ENCODE data around the gene PLXND1. TPM values are rescaled to one million over a fixed set of nuclear protein-coding genes. Genes with fewer than 3 reads are reported as not detected.
A peak's percentile ranks its signal among the peaks of the same experiment; 100 is the strongest.

PLXND1 gene
- total RNA-seq, 1 experiment from 2014 or later: 47.3 TPM

DNA sequence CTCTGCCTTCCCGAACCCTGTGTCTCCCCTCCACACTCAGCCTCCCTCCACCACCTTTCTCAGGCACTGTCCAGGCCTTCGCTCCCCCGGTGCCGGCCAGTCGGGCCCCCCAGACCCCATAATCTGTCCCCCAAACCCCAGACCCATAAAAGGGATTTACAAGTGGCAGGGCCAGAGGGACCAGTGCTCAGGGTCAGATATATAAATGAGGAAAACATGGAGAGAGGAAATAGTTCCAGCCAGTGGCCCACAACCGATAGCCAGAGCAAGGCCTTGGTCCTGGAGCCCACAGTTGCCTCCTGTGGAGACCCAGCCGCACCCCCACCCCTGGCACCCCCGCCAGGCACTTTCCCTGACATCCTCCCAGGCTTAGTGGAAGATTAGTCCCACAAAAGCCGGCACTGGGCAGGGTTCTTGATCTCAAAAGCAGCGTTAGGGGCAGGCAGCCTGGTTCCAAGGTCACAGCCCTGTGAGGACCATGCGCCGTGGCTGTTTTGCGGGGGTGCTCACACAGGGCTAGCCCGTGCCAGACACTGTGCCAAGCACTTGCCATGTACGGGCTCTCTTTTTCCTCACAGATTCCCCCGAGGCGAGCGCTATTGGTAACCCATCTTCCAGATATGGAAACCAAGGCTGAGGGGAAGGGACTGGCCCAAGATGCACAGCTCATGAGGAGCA is 1.1 kb upstream of the PLXND1 start:
- Histone ChIP-seq H2AFZ (ENCODE audit: low read depth, low read length, poor library complexity, severe bottlenecking) (peak overlapping the region; percentile 61), H3K9me3 (ENCODE audit: control insufficient read depth in 1 of 2, insufficient read depth in 1 of 2, low read depth in 1 of 2, low read length in 2 of 2) (no peaks in the 10 kb centered on the region), H3K4me2 (ENCODE audit: low read length) (peak overlapping the region; percentile 89), H4K20me1 (ENCODE audit: insufficient read depth) (no peaks in the 10 kb centered on the region), H3K4me3 (replicated peaks in 1 of 2; ENCODE audit: low read depth in 1 of 2, low read length in 2 of 2) (peak overlapping the region; percentile 50 to 62), H3K9me2 (ENCODE audit: insufficient read depth) (no peaks in the 10 kb centered on the region), H3K27ac (ENCODE audit: low read depth, low read length) (peak overlapping the region; percentile 70), H3K36me3 (ENCODE audit: control insufficient read depth in 1 of 2, insufficient read depth in 2 of 2, low read length in 2 of 2) (no peaks in the 10 kb centered on the region), H3K27me3 (ENCODE audit: insufficient read depth, low read length) (no peaks in the 10 kb centered on the region), H3K4me1 (ENCODE audit: control insufficient read depth in 1 of 2, insufficient read depth in 2 of 2, low read length in 2 of 2) (peaks cover 15 to 60% of the 10 kb centered on the region in 2 experiments), H3K79me2 (ENCODE audit: insufficient read depth, low read length) (peaks cover 29% of the 10 kb centered on the region; the same call in 1 of the 2 replicates), H3K9ac (ENCODE audit: low read length) (peak overlapping the region; percentile 61)
- RAD21 ChIA-PET (ENCODE audit: low non-redundant PET in 1 of 2, low total read pairs in 2 of 2, uncharacterized antibody in 2 of 2, unreplicated experiment in 2 of 2): no interaction called here
- no TSS peak for BruUV-seq (replicated peaks)
- ATAC-seq (no peak), DNase-seq (ENCODE audit: low read depth, low spot score) (no peak)
- intact Hi-C loops (cut with micrococcal nuclease): loop anchor here (5.0 kb wide), 1 partner anchor 115 kb away; no protein-coding TSS in a partner anchor
- CTCF ChIA-PET: no interaction called here
- POLR2A ChIA-PET: no interaction called here
- TF ChIP-seq EZH2 (IDR thresholded peaks at IDR 0.05): no peak
- no peak for TF ChIP-seq CBX3 (IDR thresholded peaks at IDR 0.05; ENCODE audit: low read depth)
- TF ChIP-seq, protein P1, sequence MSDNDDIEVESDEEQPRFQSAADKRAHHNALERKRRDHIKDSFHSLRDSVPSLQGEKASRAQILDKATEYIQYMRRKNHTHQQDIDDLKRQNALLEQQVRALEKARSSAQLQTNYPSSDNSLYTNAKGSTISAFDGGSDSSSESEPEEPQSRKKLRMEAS (IDR thresholded peaks at IDR 0.05): no peak

DNA sequence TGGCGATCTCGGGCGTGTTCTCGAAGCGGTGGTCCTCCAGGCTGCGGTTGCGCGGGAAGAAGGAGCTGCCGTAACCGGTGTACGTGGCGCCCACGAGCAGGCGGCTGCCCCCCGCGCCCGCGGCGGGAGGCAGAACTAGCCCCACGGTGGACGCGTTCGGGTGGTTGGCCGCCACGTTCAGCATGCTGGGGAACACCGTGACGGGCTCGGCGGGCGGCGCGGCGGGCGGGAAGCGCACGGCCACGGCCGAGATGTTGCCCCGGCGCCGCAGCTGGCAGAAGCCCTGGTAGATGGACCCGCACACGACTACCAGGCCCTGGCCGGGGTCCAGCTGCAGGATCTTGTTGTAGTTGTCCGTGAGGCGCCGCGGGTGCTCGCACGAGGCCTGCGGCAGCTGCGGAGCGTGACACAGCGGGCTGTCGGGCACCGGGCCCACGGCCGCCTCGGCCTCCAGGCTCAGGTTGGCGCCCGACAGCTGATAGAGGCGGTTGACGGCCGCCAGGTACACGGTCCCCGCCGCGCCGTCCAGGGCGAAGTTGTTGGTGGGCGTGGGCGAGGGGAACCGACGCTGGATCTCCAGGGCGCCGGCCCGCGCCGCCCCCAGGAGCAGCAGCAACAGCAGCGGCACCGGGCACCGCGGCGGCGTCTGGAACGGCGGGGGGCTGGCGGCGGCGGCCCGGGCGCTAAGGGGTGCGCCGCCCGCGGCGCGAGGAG is 397 bp downstream of the PLXND1 start:
- H3K9me2 ChIP-seq (ENCODE audit: insufficient read depth): no peaks in the 10 kb centered on the region
- peak overlapping the region; percentile 93 for H3K4me2 ChIP-seq (ENCODE audit: low read length)
- peak overlapping the region; percentile 68 for H3K9ac ChIP-seq (ENCODE audit: low read length)
- no peak overlapping the region for H2AFZ ChIP-seq (ENCODE audit: low read depth, low read length, poor library complexity, severe bottlenecking)
- RAD21 ChIA-PET (ENCODE audit: low non-redundant PET in 1 of 2, low total read pairs in 2 of 2, uncharacterized antibody in 2 of 2, unreplicated experiment in 2 of 2): no interaction called here
- no peaks in the 10 kb centered on the region for H3K27me3 ChIP-seq (ENCODE audit: insufficient read depth, low read length)
- DNase-seq (ENCODE audit: low read depth, low spot score): no peak
- POLR2A ChIA-PET: no interaction called here
- peak overlapping the region; percentile 43 to 70 for H3K4me3 ChIP-seq (replicated peaks in 1 of 2; ENCODE audit: low read depth in 1 of 2, low read length in 2 of 2)
- no peaks in the 10 kb centered on the region for H3K9me3 ChIP-seq (ENCODE audit: control insufficient read depth in 1 of 2, insufficient read depth in 1 of 2, low read depth in 1 of 2, low read length in 2 of 2)
- intact Hi-C loops (cut with micrococcal nuclease): loop anchor here (5.0 kb wide), 1 partner anchor 114 kb away; no protein-coding TSS in a partner anchor
- peaks cover 30% of the 10 kb centered on the region; the same call in 1 of the 2 replicates for H3K79me2 ChIP-seq (ENCODE audit: insufficient read depth, low read length)
- CTCF ChIA-PET: interaction anchor here (0.9 kb wide), 1 partner anchor 116 kb away, joined by 3 read pairs; no protein-coding TSS in a partner anchor
- no peaks in the 10 kb centered on the region for H4K20me1 ChIP-seq (ENCODE audit: insufficient read depth)
- ATAC-seq: peak; percentile 59
- TF ChIP-seq, protein P1 (IDR thresholded peaks at IDR 0.05): 0 out of 2 replicates have a peak, but pooled peaks have one; percentile 19
- TF ChIP-seq FOSL1 (IDR thresholded peaks at IDR 0.05; ENCODE audit: low read depth): no peak
- peak; percentile 59; the same call in 1 of the 2 replicates for TF ChIP-seq ZFX (IDR thresholded peaks at IDR 0.05)
- peak overlapping the region; percentile 72; the same call in 1 of the 2 replicates for H3K27ac ChIP-seq (ENCODE audit: low read depth, low read length)
- H3K36me3 ChIP-seq (ENCODE audit: control insufficient read depth in 1 of 2, insufficient read depth in 2 of 2, low read length in 2 of 2): no peaks in the 10 kb centered on the region
- H3K4me1 ChIP-seq (ENCODE audit: control insufficient read depth in 1 of 2, insufficient read depth in 2 of 2, low read length in 2 of 2): peaks cover 15 to 50% of the 10 kb centered on the region in 2 experiments
- BruUV-seq (replicated peaks): no TSS peak

Measured in HCT116 (cell line).